ENCODE results near the gene MPHOSPH9. TPM values are rescaled to one million over a fixed set of nuclear protein-coding genes. Genes with fewer than 3 reads are reported as not detected.
A peak's percentile ranks its signal among the peaks of the same experiment; 100 is the strongest.

Gene MPHOSPH9
- total RNA-seq, 2 experiments from 2014 or later, result 94.0 to 128 TPM

- H3K4me1 Mint-ChIP-seq, result peaks cover 41% of the 10 kb centered on the region
- no peak overlapping the region for H3K27ac Mint-ChIP-seq
- H3K36me3 Mint-ChIP-seq (ENCODE audit: low read depth), result peaks cover 5% of the 10 kb centered on the region
- intact Hi-C loops (cut with DNase I, micrococcal nuclease), result no loop called here
- ATAC-seq (no peak), DNase-seq (no peak)
- ChIA-PET CTCF (no interaction called here), POLR2A (no interaction called here)
- no peaks in the 10 kb centered on the region for H3K9me3 Mint-ChIP-seq (ENCODE audit: low read depth)
- no peak overlapping the region for H3K4me3 Mint-ChIP-seq
- H3K27me3 Mint-ChIP-seq, result no peaks in the 10 kb centered on the region
These were observed 119.9 kb downstream of the MPHOSPH9 start for GRCh38 chr12:123113026-123113425.

- Mint-ChIP-seq H3K9me3 (ENCODE audit: low read depth) (no peaks in the 10 kb centered on the region), H3K36me3 (ENCODE audit: low read depth) (peaks cover 13% of the 10 kb centered on the region), H3K27me3 (no peaks in the 10 kb centered on the region), H3K27ac (no peak overlapping the region), H3K4me3 (no peak overlapping the region), H3K4me1 (peaks cover 53% of the 10 kb centered on the region)
- POLR2A ChIA-PET, result interaction anchor here (0.5 kb wide), 1 partner anchor 110 kb away, joined by 6 read pairs; no protein-coding TSS in a partner anchor
- ATAC-seq, result no peak
- CTCF ChIA-PET, result interaction anchor here (1.1 to 1.4 kb wide), 2 partner anchors 13 to 69 kb away, joined by 4 to 7 read pairs; no protein-coding TSS in a partner anchor
- intact Hi-C loops (cut with DNase I, micrococcal nuclease), result no loop called here
- no peak for DNase-seq
These were observed 121.3 kb downstream of the MPHOSPH9 start for GRCh38 chr12:123111498-123112165.

DNA sequence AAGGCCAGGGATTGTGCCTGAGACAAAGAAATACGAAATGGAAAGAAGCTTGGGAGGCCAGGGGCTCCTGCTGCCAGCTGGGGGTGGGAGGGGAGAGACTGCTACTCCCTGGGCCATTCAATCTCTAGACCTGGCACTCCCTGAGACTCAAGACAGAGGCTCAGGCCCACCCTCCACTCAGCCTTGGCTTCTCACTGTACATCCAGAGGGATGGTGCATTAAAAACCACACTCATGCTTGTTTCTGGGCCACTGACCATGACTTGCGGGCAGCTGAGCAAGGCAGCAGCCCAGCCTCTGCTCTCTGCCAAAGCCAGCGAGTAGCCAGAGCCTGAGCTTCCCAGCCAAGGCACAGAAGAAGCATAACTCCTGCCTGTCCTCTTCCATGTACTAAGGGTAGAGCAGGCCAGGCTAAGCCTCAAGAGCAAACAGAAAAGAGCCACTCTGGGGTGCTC, 123.6 kb downstream of the MPHOSPH9 start:
- Mint-ChIP-seq H3K4me1 (peaks cover 46% of the 10 kb centered on the region), H3K4me3 (no peak overlapping the region), H3K27ac (no peak overlapping the region), H3K36me3 (ENCODE audit: low read depth) (peaks cover 15% of the 10 kb centered on the region), H3K27me3 (no peaks in the 10 kb centered on the region), H3K9me3 (ENCODE audit: low read depth) (no peaks in the 10 kb centered on the region)
- no peak for ATAC-seq
- no peak for DNase-seq
- intact Hi-C loops (cut with DNase I, micrococcal nuclease), result no loop called here
- ChIA-PET CTCF (interaction anchor here (0.6 to 0.8 kb wide), 2 partner anchors 13 to 125 kb away, joined by 3 read pairs; no protein-coding TSS in a partner anchor), POLR2A (interaction anchor here (0.6 kb wide), 1 partner anchor 1896 kb away, joined by 7 read pairs; no protein-coding TSS in a partner anchor)

GRCh38 chr12:123108682-123109066, 124.3 kb downstream of the MPHOSPH9 start:
- ChIA-PET POLR2A (no interaction called here), CTCF (interaction anchor here (0.8 kb wide), 1 partner anchor 13 kb away, joined by 3 read pairs; no protein-coding TSS in a partner anchor)
- Mint-ChIP-seq H3K27me3 (no peaks in the 10 kb centered on the region), H3K4me3 (no peak overlapping the region), H3K4me1 (peaks cover 45% of the 10 kb centered on the region), H3K9me3 (ENCODE audit: low read depth) (no peaks in the 10 kb centered on the region), H3K36me3 (ENCODE audit: low read depth) (peaks cover 15% of the 10 kb centered on the region), H3K27ac (peak overlapping the region; percentile 91)
- intact Hi-C loops (cut with DNase I, micrococcal nuclease), result no loop called here
- no peak for DNase-seq
- no peak for ATAC-seq

- Mint-ChIP-seq H3K4me1 (peaks cover 46% of the 10 kb centered on the region), H3K9me3 (ENCODE audit: low read depth) (no peaks in the 10 kb centered on the region), H3K27ac (peak overlapping the region; percentile 91), H3K36me3 (ENCODE audit: low read depth) (peaks cover 15% of the 10 kb centered on the region), H3K4me3 (no peak overlapping the region), H3K27me3 (no peaks in the 10 kb centered on the region)
- ChIA-PET CTCF (interaction anchor here (0.7 to 0.9 kb wide), 4 partner anchors 12 to 375 kb away, joined by 3 read pairs; no protein-coding TSS in a partner anchor), POLR2A (no interaction called here)
- ATAC-seq (no peak), DNase-seq (no peak)
- intact Hi-C loops (cut with DNase I, micrococcal nuclease), result loop anchor here in 1 of 2 experiments (2.0 kb wide), 1 partner anchor 31 kb away; no protein-coding TSS in a partner anchor
These were observed 124.8 kb downstream of the MPHOSPH9 start for GRCh38 chr12:123107926-123108681.

DNA sequence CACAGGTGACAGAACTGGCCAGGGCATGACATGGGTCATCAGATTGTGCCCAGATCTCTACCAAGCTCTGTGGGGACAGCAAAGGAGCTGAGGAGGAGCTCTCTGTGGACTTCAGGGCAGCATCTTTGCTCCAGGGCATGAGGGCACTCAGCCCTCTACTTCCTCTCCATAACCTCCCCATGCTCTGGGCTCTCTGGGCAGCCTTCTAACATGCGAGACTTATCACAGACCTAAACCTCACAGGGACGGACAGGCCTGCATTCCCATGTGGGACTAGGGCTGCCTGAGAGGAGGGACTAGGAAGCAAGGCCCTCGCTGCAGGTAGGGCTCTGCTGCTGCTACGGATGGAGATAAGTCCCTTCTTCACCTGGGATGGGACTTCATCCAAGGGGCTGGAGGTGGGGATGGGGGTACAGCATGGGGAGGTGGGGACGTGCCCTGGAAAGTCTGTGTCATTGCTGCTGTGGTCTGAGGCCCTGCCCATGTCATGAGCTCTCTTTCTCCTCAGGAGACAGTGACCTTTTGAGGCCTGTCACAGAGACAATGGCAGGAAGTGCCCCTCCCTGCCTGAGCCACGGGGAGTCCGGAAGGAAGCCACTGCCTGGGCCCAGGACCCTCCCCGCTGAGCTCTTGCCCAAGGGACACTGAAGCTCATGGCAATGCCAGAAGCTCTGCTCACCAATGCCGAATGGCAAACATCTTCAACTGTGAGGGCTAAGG, 126.1 kb downstream of the MPHOSPH9 start:
- POLR2A ChIA-PET, result interaction anchor here (0.6 to 1.1 kb wide), 5 partner anchors 12 to 277 kb away, joined by 3 to 6 read pairs (median 3); partner anchors contain the start of gene KMT5A
- Mint-ChIP-seq H3K4me1 (peaks cover 55% of the 10 kb centered on the region), H3K27me3 (no peaks in the 10 kb centered on the region), H3K27ac (peak overlapping the region; percentile 91), H3K9me3 (ENCODE audit: low read depth) (no peaks in the 10 kb centered on the region), H3K4me3 (peak overlapping the region; percentile 37), H3K36me3 (ENCODE audit: low read depth) (peaks cover 15% of the 10 kb centered on the region)
- intact Hi-C loops (cut with DNase I, micrococcal nuclease), result loop anchor here in 1 of 2 experiments (2.0 kb wide), 1 partner anchor 30 kb away; no protein-coding TSS in a partner anchor
- CTCF ChIA-PET, result interaction anchor here (0.6 to 1.4 kb wide), 4 partner anchors 12 to 439 kb away, joined by 3 to 5 read pairs (median 3); no protein-coding TSS in a partner anchor
- DNase-seq, result peak; percentile 77
- ATAC-seq, result peak; percentile 97

DNA sequence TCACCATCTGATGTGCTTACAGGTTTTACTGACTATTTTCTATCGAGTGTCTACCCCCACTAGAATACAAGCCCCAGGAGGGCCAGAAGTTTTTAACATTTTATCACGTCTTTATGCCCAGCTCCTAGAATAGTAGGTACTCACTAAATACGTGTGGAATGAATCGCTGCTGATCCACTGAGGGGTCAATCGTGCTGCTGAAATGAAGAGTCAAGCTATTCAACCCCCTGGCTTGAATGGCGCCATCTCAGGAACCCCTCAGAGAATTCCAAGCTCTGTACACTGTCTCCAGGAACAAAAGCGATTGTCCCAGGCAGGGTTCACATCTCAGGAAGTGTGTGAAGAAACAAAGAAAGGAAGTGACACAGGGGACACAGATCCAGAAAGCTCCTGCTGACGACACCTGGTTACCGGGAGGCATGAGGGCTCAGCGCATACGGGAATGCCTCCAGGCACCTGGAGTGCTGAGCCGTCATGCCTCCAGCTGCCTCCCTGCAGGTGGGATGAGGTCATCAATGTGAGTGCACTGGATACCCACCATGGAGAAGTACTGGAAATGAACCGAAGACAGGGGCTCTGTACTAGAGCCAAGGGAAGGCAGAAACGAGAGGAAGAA, 127.6 kb downstream of the MPHOSPH9 start:
- ChIA-PET CTCF (interaction anchor here (0.6 to 1.1 kb wide), 3 partner anchors 33 to 259 kb away, joined by 3 read pairs; no protein-coding TSS in a partner anchor), POLR2A (interaction anchor here (1.1 kb wide), 1 partner anchor 29 kb away, joined by 3 read pairs; no protein-coding TSS in a partner anchor)
- Mint-ChIP-seq H3K27ac (peak overlapping the region; percentile 91), H3K4me1 (peaks cover 49% of the 10 kb centered on the region), H3K9me3 (ENCODE audit: low read depth) (no peaks in the 10 kb centered on the region), H3K27me3 (no peaks in the 10 kb centered on the region), H3K36me3 (ENCODE audit: low read depth) (peaks cover 15% of the 10 kb centered on the region), H3K4me3 (no peak overlapping the region)
- DNase-seq (no peak), ATAC-seq (no peak)
- intact Hi-C loops (cut with DNase I, micrococcal nuclease), result no loop called here

DNA sequence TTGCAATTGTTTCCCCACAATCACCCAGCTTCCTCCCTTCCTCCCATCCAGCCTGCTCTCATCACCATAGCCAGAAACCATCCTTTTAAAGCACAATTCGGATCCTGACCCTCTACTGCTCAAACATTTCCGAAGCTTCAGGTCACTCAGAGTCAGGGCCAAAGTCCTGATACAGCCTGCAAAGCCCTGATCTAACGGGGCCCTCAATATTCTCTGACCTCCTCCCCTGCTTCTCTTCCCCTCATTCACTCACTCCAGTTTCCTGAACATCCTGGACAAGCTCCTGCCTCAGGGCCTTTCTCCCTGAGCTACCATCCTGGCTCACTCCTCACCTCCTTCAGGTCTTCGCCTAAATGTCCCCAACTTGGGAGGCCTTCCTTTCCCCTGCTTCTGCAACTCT, 128.1 kb downstream of the MPHOSPH9 start:
- Mint-ChIP-seq H3K9me3 (ENCODE audit: low read depth) (no peaks in the 10 kb centered on the region), H3K27me3 (no peaks in the 10 kb centered on the region), H3K27ac (peak overlapping the region; percentile 91), H3K4me3 (no peak overlapping the region), H3K36me3 (ENCODE audit: low read depth) (peaks cover 15% of the 10 kb centered on the region), H3K4me1 (peaks cover 49% of the 10 kb centered on the region)
- ATAC-seq (no peak), DNase-seq (no peak)
- ChIA-PET CTCF (interaction anchor here (0.6 to 1.1 kb wide), 4 partner anchors 32 to 716 kb away, joined by 3 read pairs; no protein-coding TSS in a partner anchor), POLR2A (interaction anchor here (1.1 kb wide), 1 partner anchor 28 kb away, joined by 3 read pairs; no protein-coding TSS in a partner anchor)
- intact Hi-C loops (cut with DNase I, micrococcal nuclease), result no loop called here
